IMR-90 (cell line): ENCODE measurements around the gene NCOA7. TPM values are rescaled to one million over a fixed set of nuclear protein-coding genes. Genes with fewer than 3 reads are reported as not detected.

Source experiments
- ATAC-seq: fragments of 200-7000 bp; cut with Tn5 transposase; 2 replicates; pipeline ENCODE4 v1.9.1; 2020; ENCODE audit warnings: low read depth, mild to moderate bottlenecking, moderate library complexity
- BruUV-seq: library from RNA; stranded (reverse); fragments of 400-500 nt; replicated peaks from 2 replicates; lab custom pipeline; 2021; lab: Mats Ljungman, UMichigan
- CTCF ChIA-PET: fragments of 300-600 bp; formaldehyde crosslinking; extraction: SDS; loops from one replicate; lab custom pipeline; 2021; ENCODE audit warnings: antibody characterized with exemption; lab: Yijun Ruan, JAX
- POLR2A ChIA-PET: fragments of 300-600 bp; sonication (Branson Sonifier 250); formaldehyde crosslinking; loops from one replicate; lab custom pipeline; 2022; ENCODE audit warnings: antibody characterized with exemption; ENCODE audit not compliant: unreplicated experiment; lab: Charles Lee
- DNase-seq: peaks from one replicate; pipeline ENCODE4 v3.0.0; 2013
- H2AFZ ChIP-seq: replicated peaks from 2 replicates; pipeline ENCODE3; 2013; ENCODE audit warnings: low read length, mild to moderate bottlenecking; ENCODE audit not compliant: poor library complexity
- H2AK5ac ChIP-seq: 2 replicates; pipeline ENCODE4 v1.6.1; 2013; ENCODE audit warnings: low read depth, low read length, inconsistent platforms
- H2AK9ac ChIP-seq: replicated peaks from 2 replicates; pipeline ENCODE3; 2013; ENCODE audit warnings: mild to moderate bottlenecking, low read depth, low read length, moderate library complexity; ENCODE audit not compliant: poor library complexity
- H2BK120ac ChIP-seq: 2 replicates; pipeline ENCODE4 v1.6.1; 2013; ENCODE audit warnings: low read depth, low read length, inconsistent platforms
- H2BK15ac ChIP-seq: 3 replicates; pipeline ENCODE4 v1.6.1; 2013; ENCODE audit warnings: low read depth, low read length, inconsistent platforms
- H2BK20ac ChIP-seq: 2 replicates; pipeline ENCODE4 v1.6.1; 2013; ENCODE audit warnings: low read depth, mild to moderate bottlenecking, inconsistent platforms, low read length, moderate library complexity
- H2BK5ac ChIP-seq: 2 replicates; pipeline ENCODE4 v1.6.1; 2013; ENCODE audit warnings: mild to moderate bottlenecking, low read depth, low read length, inconsistent platforms; ENCODE audit not compliant: poor library complexity, severe bottlenecking
- H3K14ac ChIP-seq: replicated peaks from 2 replicates; pipeline ENCODE4 v1.6.1; 2013; ENCODE audit warnings: low read depth, low read length, inconsistent platforms
- H3K18ac ChIP-seq: 2 replicates; pipeline ENCODE4 v1.6.1; 2013; ENCODE audit warnings: low read depth, low read length, control low read depth
- H3K23ac ChIP-seq: 2 replicates; pipeline ENCODE4 v1.6.1; 2013; ENCODE audit warnings: low read depth, low read length, inconsistent platforms
- H3K27ac ChIP-seq: 2 replicates; pipeline ENCODE4 v1.5.1; 2013; ENCODE audit warnings: mild to moderate bottlenecking, control low read depth, low read length; ENCODE audit not compliant: insufficient read depth
- H3K27me3 ChIP-seq: 2 replicates; pipeline ENCODE4 v1.6.1; 2013; ENCODE audit warnings: low read length; ENCODE audit not compliant: control insufficient read depth, insufficient read depth
- H3K36me3 ChIP-seq: 2 replicates; pipeline ENCODE4 v1.6.1; 2013; ENCODE audit warnings: low read length, mixed read lengths; ENCODE audit not compliant: control insufficient read depth, insufficient read depth
- H3K4ac ChIP-seq: 2 replicates; pipeline ENCODE4 v1.6.1; 2013; ENCODE audit warnings: low read depth, low read length, inconsistent platforms
- H3K4me1 ChIP-seq: 2 replicates; pipeline ENCODE4 v1.6.1; 2013; ENCODE audit warnings: low read length, mixed read lengths; ENCODE audit not compliant: control insufficient read depth, insufficient read depth
- H3K4me2 ChIP-seq: 2 replicates; pipeline ENCODE4 v1.6.1; 2013; ENCODE audit warnings: low read depth, mild to moderate bottlenecking, control low read depth, low read length, moderate library complexity
- H3K4me3 ChIP-seq: 2 replicates; pipeline ENCODE4 v1.5.1; 2013; ENCODE audit warnings: low read depth, mild to moderate bottlenecking, control low read depth, low read length, moderate library complexity; ENCODE audit not compliant: insufficient read depth
- H3K56ac ChIP-seq: 2 replicates; pipeline ENCODE4 v1.6.1; 2013; ENCODE audit warnings: low read length, inconsistent platforms; ENCODE audit not compliant: insufficient read depth; ENCODE audit errors: extremely low read depth
- H3K79me1 ChIP-seq, 2 experiments: 2 replicates each; pipeline ENCODE4 v1.6.1; 2013; ENCODE audit warnings: low read length in 2 of 2, inconsistent platforms in 1 of 2, low read depth in 1 of 2
- H3K9ac ChIP-seq: 2 replicates; pipeline ENCODE4 v1.6.1; 2013; ENCODE audit warnings: low read depth, low read length, control low read depth
- H3K9me1 ChIP-seq: 2 replicates; pipeline ENCODE4 v1.6.1; 2013; ENCODE audit warnings: low read length, inconsistent platforms; ENCODE audit not compliant: insufficient read depth
- H3K9me3 ChIP-seq: 2 replicates; pipeline ENCODE4 v1.6.1; 2013; ENCODE audit warnings: low read length; ENCODE audit not compliant: control insufficient read depth, insufficient read depth
- H4K20me1 ChIP-seq: 2 replicates; pipeline ENCODE4 v1.6.1; 2013; ENCODE audit warnings: low read length, inconsistent platforms; ENCODE audit not compliant: insufficient read depth
- H4K5ac ChIP-seq: 2 replicates; pipeline ENCODE4 v1.6.1; 2013; ENCODE audit warnings: mild to moderate bottlenecking, low read depth, low read length, control low read depth
- H4K8ac ChIP-seq, 2 experiments: 2 replicates each; pipeline ENCODE4 v1.6.1; 2013; ENCODE audit warnings: low read depth in 2 of 2, low read length in 2 of 2, control low read depth in 1 of 2, inconsistent platforms in 1 of 2
- H4K91ac ChIP-seq: 2 replicates; pipeline ENCODE4 v1.6.1; 2013; ENCODE audit warnings: low read depth, low read length, inconsistent platforms; ENCODE audit not compliant: insufficient read depth
- BHLHE40 ChIP-seq: fragments of 150-350 bp; IDR thresholded peaks from 2 replicates; pipeline ENCODE4 v1.6.1; 2016; ENCODE audit warnings: mild to moderate bottlenecking, low read depth, low read length
- CEBPB ChIP-seq: IDR thresholded peaks from 2 replicates; pipeline ENCODE4 v1.6.1; 2012; ENCODE audit warnings: low read depth, low read length, improper control_type of control experiment
- CHD1 ChIP-seq: IDR thresholded peaks from 2 replicates; pipeline ENCODE4 v1.6.1; 2012; ENCODE audit warnings: low read depth, low read length, improper control_type of control experiment
- ELK1 ChIP-seq: fragments of 150-350 bp; IDR thresholded peaks from 2 replicates; pipeline ENCODE4 v1.6.1; 2016; ENCODE audit warnings: low read depth, mild to moderate bottlenecking, low read length, moderate library complexity, borderline replicate concordance
- MAFK ChIP-seq: IDR thresholded peaks from 2 replicates; pipeline ENCODE4 v1.6.1; 2012; ENCODE audit warnings: low read depth, low read length, improper control_type of control experiment
- MAZ ChIP-seq: IDR thresholded peaks from 2 replicates; pipeline ENCODE4 v1.6.1; 2012; ENCODE audit warnings: low read depth, mild to moderate bottlenecking, low read length, improper control_type of control experiment, moderate library complexity, borderline replicate concordance
- MXI1 ChIP-seq: IDR thresholded peaks from 2 replicates; pipeline ENCODE4 v1.6.1; 2012; ENCODE audit warnings: low read depth, mild to moderate bottlenecking, low read length, moderate library complexity, borderline replicate concordance
- NFE2L2 ChIP-seq: fragments of 150-350 bp; IDR thresholded peaks from 2 replicates; pipeline ENCODE4 v1.6.1; 2016; ENCODE audit warnings: low read depth, mild to moderate bottlenecking, low read length
- POLR2A ChIP-seq: IDR thresholded peaks from 2 replicates; pipeline ENCODE4 v1.6.1; 2012; ENCODE audit warnings: mild to moderate bottlenecking, low read depth, low read length
- RAD21 ChIP-seq: IDR thresholded peaks from 2 replicates; pipeline ENCODE4 v1.6.1; 2012; ENCODE audit warnings: low read length, improper control_type of control experiment
- RCOR1 ChIP-seq: IDR thresholded peaks from 2 replicates; pipeline ENCODE4 v1.6.1; 2012; ENCODE audit warnings: mild to moderate bottlenecking, low read length, improper control_type of control experiment; ENCODE audit not compliant: insufficient replicate concordance
- RFX5 ChIP-seq: IDR thresholded peaks from 2 replicates; pipeline ENCODE4 v1.8.0; 2012; ENCODE audit warnings: low read depth, mild to moderate bottlenecking, low read length, moderate library complexity
- USF2 ChIP-seq: fragments of 150-350 bp; IDR thresholded peaks from 2 replicates; pipeline ENCODE4 v1.6.1; 2017; ENCODE audit warnings: mild to moderate bottlenecking, antibody characterized with exemption, low read length, low read depth
- WGBS, 2 experiments: methylation state at CpG; one replicate each; pipeline versions ENCODE4 v1.1.5 to v1.1.7; 2013; ENCODE audit warnings: missing lambda C conversion rate in 2 of 2; ENCODE audit not compliant: insufficient read length in 1 of 2; ENCODE audit errors: extremely low coverage in 2 of 2; 5-methylcytosine and 5-hydroxymethylcytosine counted together
- dilution Hi-C: fragments of 300-500 bp; cut with HindIII; formaldehyde crosslinking; loops from one replicate; pipeline ENCODE4 v1.14.3; 2018; ENCODE audit warnings: low sequenced_read_pairs; ENCODE audit not compliant: unreplicated experiment
- in situ Hi-C: fragments of 300-500 bp; cut with MboI; formaldehyde crosslinking; loops from 3 replicates; pipeline ENCODE4 v1.14.3; 2019; ENCODE audit warnings: low sequenced_read_pairs, inconsistent platforms, mixed read lengths
- intact Hi-C: fragments of 100-400 bp; cut with micrococcal nuclease; formaldehyde crosslinking; loops from 2 replicates; pipeline ENCODE4 v1.10.0; 2022
- polyA plus RNA-seq, 3 experiments: library from polyadenylated mRNA; depleted of rRNA; stranded (reverse); fragments of >200 nt; gene quantifications; 2 replicates each; pipeline ENCODE4 v1.2.3, GENCODE V29; 2012; ENCODE audit warnings: low replicate concordance in 1 of 3
- total RNA-seq: library from RNA; depleted of rRNA; stranded (reverse); fragments of >200 nt; gene quantifications from 2 replicates; pipeline ENCODE4 v1.2.3, GENCODE V29; 2012
- TF ChIP-seq, protein P1 (sequence below): conservative IDR thresholded peaks from 2 replicates; pipeline ENCODE4 v1.5.1; 2012; ENCODE audit warnings: mild to moderate bottlenecking, low read depth, low read length, improper control_type of control experiment

Gene NCOA7
- total and polyA plus RNA-seq, 2 of the 4 experiments (the other 2 are of a cell fraction), result 12.6 to 12.9 TPM

GRCh38 chr6:125841356-125842090, 50.8 kb downstream of the NCOA7 start:
- Histone ChIP-seq H3K4me2 (no peak overlapping the region), H2AK5ac (no peak overlapping the region), H2AFZ (no peak overlapping the region), H3K79me1 (no peaks in the 10 kb centered on the region; a peak in 2 of 4 replicates), H3K9me3 (no peaks in the 10 kb centered on the region), H3K56ac (no peak overlapping the region), H3K18ac (no peak overlapping the region), H3K14ac (no peak overlapping the region), H3K4ac (no peak overlapping the region), H3K36me3 (no peaks in the 10 kb centered on the region), H2BK5ac (no peak overlapping the region), H3K9me1 (no peaks in the 10 kb centered on the region; the same call in 1 of the 2 replicates), H2AK9ac (no peak overlapping the region), H2BK120ac (no peak overlapping the region), H3K4me1 (no peaks in the 10 kb centered on the region; the same call in 1 of the 2 replicates), H2BK15ac (no peak overlapping the region), H3K9ac (no peak overlapping the region), H4K91ac (no peak overlapping the region), H3K27ac (no peak overlapping the region), H3K4me3 (no peak overlapping the region), H4K8ac (no peak overlapping the region), H3K27me3 (no peaks in the 10 kb centered on the region), H4K20me1 (no peaks in the 10 kb centered on the region), H3K23ac (no peak overlapping the region), H4K5ac (no peak overlapping the region), H2BK20ac (no peak overlapping the region)
- ATAC-seq (no peak), DNase-seq (no peak)
- POLR2A ChIA-PET, result no interaction called here
- BruUV-seq, result no TSS peak
- CTCF ChIA-PET, result no interaction called here
- WGBS, 2 experiments, result no CpG with 5 or more reads among the region's 5 CpGs
- dilution Hi-C loops (no loop called here), in situ Hi-C loops (no loop called here), intact Hi-C loops (no loop called here)
- no peak for TF ChIP-seq NFE2L2
- TF ChIP-seq RCOR1, result no peak
- TF ChIP-seq USF2, result no peak
- no peak for TF ChIP-seq RAD21
- TF ChIP-seq, protein P1, sequence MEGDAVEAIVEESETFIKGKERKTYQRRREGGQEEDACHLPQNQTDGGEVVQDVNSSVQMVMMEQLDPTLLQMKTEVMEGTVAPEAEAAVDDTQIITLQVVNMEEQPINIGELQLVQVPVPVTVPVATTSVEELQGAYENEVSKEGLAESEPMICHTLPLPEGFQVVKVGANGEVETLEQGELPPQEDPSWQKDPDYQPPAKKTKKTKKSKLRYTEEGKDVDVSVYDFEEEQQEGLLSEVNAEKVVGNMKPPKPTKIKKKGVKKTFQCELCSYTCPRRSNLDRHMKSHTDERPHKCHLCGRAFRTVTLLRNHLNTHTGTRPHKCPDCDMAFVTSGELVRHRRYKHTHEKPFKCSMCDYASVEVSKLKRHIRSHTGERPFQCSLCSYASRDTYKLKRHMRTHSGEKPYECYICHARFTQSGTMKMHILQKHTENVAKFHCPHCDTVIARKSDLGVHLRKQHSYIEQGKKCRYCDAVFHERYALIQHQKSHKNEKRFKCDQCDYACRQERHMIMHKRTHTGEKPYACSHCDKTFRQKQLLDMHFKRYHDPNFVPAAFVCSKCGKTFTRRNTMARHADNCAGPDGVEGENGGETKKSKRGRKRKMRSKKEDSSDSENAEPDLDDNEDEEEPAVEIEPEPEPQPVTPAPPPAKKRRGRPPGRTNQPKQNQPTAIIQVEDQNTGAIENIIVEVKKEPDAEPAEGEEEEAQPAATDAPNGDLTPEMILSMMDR, result no peak
- TF ChIP-seq MXI1, result no peak
- TF ChIP-seq CEBPB, result no peak
- no peak for TF ChIP-seq POLR2A
- no peak for TF ChIP-seq MAFK
- no peak for TF ChIP-seq MAZ
- TF ChIP-seq CHD1, result no peak
- TF ChIP-seq RFX5, result no peak
- no peak for TF ChIP-seq ELK1
- TF ChIP-seq BHLHE40, result no peak
